Measurements from ENCODE around the gene IMPG1. TPM values are rescaled to one million over a fixed set of nuclear protein-coding genes. Genes with fewer than 3 reads are reported as not detected.

The IMPG1 gene
- total RNA-seq, 1 donor from 2014 or later = not detected

DNA sequence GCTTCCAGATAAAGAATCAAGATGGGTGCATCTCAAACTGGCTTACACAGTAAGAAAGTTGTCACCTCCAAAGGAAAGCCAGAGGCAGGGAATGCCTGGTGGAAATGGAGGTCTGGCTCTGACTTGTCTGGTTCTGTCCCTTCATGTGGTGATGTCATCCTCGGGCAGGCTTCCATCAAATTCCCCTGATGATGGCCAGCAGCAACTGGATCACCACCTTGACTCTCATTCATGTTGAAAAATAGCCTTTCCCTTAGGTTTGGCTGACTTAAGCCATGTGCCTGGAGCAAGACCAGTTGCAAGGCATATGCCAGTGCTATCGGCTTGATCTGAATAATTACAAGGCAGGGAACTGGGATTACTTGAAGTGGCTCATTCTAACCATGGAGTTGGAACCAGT lies 28.8 kb downstream of the IMPG1 start:
- Mint-ChIP-seq H3K4me1 (ENCODE audit: unreplicated experiment) (no peaks in the 10 kb centered on the region), H3K27ac (ENCODE audit: unreplicated experiment) (no peak overlapping the region), H3K4me3 (ENCODE audit: unreplicated experiment) (no peak overlapping the region), H3K9me3 (ENCODE audit: unreplicated experiment) (no peaks in the 10 kb centered on the region), H3K27me3 (ENCODE audit: unreplicated experiment) (no peaks in the 10 kb centered on the region), H3K36me3 (ENCODE audit: unreplicated experiment) (no peaks in the 10 kb centered on the region)
- TF ChIP-seq, protein P1, sequence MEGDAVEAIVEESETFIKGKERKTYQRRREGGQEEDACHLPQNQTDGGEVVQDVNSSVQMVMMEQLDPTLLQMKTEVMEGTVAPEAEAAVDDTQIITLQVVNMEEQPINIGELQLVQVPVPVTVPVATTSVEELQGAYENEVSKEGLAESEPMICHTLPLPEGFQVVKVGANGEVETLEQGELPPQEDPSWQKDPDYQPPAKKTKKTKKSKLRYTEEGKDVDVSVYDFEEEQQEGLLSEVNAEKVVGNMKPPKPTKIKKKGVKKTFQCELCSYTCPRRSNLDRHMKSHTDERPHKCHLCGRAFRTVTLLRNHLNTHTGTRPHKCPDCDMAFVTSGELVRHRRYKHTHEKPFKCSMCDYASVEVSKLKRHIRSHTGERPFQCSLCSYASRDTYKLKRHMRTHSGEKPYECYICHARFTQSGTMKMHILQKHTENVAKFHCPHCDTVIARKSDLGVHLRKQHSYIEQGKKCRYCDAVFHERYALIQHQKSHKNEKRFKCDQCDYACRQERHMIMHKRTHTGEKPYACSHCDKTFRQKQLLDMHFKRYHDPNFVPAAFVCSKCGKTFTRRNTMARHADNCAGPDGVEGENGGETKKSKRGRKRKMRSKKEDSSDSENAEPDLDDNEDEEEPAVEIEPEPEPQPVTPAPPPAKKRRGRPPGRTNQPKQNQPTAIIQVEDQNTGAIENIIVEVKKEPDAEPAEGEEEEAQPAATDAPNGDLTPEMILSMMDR (IDR thresholded peaks at IDR 0.05) = no peak
- no peak for DNase-seq (ENCODE audit: extremely low spot score, unreplicated experiment)

DNA sequence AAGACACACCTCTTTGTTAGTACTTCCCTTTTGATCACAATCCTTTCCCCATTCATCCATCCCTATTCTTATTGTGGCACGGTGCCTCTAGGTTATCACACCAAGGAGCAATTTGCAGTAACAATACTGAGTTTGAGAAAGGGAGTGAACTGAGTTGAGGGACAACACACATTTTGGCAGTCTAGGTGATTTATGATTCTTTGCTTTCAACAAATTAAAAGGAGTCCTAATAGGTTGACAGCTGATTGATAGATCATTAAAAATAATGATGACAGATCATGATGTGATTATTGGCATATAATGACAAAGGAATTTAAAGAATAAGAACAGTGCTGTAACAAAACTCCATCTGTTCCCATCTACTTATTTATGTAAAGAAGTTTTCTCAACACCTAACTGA lies 36.7 kb downstream of the IMPG1 start:
- no peaks in the 10 kb centered on the region for H3K9me3 Mint-ChIP-seq (ENCODE audit: unreplicated experiment)
- H3K36me3 Mint-ChIP-seq (ENCODE audit: unreplicated experiment) = no peaks in the 10 kb centered on the region
- TF ChIP-seq, protein P1 (IDR thresholded peaks at IDR 0.05) = no peak
- DNase-seq (ENCODE audit: extremely low spot score, unreplicated experiment) = no peak
- no peak overlapping the region for H3K27ac Mint-ChIP-seq (ENCODE audit: unreplicated experiment)
- H3K27me3 Mint-ChIP-seq (ENCODE audit: unreplicated experiment) = no peaks in the 10 kb centered on the region
- no peak overlapping the region for H3K4me3 Mint-ChIP-seq (ENCODE audit: unreplicated experiment)
- no peaks in the 10 kb centered on the region for H3K4me1 Mint-ChIP-seq (ENCODE audit: unreplicated experiment)

DNA sequence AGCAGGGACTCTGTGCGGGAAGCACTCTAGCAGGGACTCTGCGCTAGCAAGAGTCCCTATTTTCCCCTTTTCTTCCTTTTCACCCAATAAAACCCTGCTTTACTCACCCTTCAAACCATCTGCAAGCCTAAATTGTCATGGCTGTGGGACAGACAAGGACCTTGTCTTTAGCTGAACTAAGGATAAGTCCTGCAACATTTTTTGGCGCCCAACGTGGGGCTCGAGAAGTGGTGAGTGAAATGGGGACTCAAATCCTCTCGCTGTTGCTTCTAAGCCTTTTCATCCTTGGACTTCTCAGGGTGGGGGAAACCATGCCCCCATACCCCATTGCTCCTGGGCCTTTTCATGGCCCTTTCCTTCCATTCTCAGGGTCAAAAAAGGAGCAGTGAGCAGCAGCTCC lies 46.4 kb downstream of the IMPG1 start:
- TF ChIP-seq, protein P1 (IDR thresholded peaks at IDR 0.05) = no peak
- Mint-ChIP-seq H3K4me3 (ENCODE audit: unreplicated experiment) (no peak overlapping the region), H3K27ac (ENCODE audit: unreplicated experiment) (no peak overlapping the region), H3K9me3 (ENCODE audit: unreplicated experiment) (peaks cover 40% of the 10 kb centered on the region), H3K27me3 (ENCODE audit: unreplicated experiment) (no peaks in the 10 kb centered on the region), H3K4me1 (ENCODE audit: unreplicated experiment) (no peaks in the 10 kb centered on the region), H3K36me3 (ENCODE audit: unreplicated experiment) (peaks cover 4% of the 10 kb centered on the region)
- DNase-seq (ENCODE audit: extremely low spot score, unreplicated experiment) = no peak

DNA sequence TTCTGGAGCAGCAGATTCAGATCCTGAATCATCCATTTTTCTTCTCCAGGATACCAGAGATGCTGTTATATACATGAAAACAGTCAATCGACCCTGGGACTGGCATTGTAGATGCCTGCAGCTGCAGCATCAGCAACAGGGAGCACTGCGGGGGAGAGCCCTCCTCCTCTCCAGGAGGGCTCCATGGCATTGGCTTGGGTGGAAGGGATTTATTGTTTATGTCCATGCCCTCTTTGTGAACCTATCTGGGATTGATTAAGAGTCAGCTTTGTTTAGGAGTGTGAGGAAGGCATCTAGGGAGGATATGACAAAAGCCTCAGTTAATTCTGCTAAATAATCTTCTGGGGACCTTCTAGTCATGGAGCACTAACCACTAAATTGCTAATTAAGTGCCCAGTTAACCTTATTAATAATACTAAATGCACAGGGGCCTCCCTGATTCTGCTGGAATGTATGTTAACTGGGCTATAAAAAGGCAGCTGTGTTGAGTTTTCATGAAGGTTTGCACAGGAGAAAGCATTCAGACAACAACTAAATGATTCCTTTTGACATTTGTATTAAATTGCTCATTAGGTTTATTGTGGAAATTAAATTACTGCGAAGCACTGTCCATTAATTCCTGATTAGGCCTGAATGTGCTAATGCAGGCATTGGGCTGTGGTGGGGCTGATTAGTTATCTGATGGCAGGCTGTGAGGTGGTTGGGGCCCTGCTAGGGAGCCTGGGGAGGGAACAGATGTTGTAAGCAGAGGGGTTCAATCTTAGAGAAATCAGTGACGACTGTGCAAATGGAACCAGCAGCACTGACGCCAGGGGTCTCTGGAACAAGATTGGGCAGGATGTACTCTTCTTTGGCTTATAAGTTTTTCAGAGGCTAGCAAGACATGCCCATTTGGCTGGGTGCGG lies 57.6 kb downstream of the IMPG1 start:
- H3K27ac Mint-ChIP-seq (ENCODE audit: unreplicated experiment) = no peak overlapping the region
- no peak for DNase-seq (ENCODE audit: extremely low spot score, unreplicated experiment)

DNA sequence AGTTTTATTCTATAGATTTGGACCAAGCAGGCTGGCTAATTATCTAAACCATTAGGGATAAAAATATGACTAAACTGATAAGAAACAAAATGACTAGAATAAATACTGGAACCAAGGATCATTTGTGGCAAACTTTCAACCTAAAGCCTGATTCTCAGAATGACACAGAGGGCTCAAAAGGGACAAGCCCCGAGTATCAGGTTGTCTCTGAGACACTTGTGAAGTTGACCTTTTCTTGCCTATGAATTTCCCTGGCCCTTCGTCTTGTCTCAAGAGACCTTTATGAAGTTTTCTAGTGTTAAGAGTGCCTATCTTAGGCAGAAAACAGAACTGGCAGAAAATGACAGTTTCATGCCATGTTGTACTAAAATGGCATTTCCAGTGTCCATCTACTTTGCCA lies 68.3 kb downstream of the IMPG1 start:
- Mint-ChIP-seq H3K27ac (ENCODE audit: unreplicated experiment) (no peak overlapping the region), H3K4me1 (ENCODE audit: unreplicated experiment) (no peaks in the 10 kb centered on the region), H3K27me3 (ENCODE audit: unreplicated experiment) (no peaks in the 10 kb centered on the region), H3K4me3 (ENCODE audit: unreplicated experiment) (no peak overlapping the region), H3K9me3 (ENCODE audit: unreplicated experiment) (no peaks in the 10 kb centered on the region), H3K36me3 (ENCODE audit: unreplicated experiment) (no peaks in the 10 kb centered on the region)
- TF ChIP-seq, protein P1 (IDR thresholded peaks at IDR 0.05) = no peak
- DNase-seq (ENCODE audit: extremely low spot score, unreplicated experiment) = no peak

More for the DNA sequence above, 57.6 kb downstream of the IMPG1 start:
- Mint-ChIP-seq H3K4me3 (ENCODE audit: unreplicated experiment) (no peak overlapping the region), H3K36me3 (ENCODE audit: unreplicated experiment) (no peaks in the 10 kb centered on the region), H3K27me3 (ENCODE audit: unreplicated experiment) (no peaks in the 10 kb centered on the region), H3K4me1 (ENCODE audit: unreplicated experiment) (no peaks in the 10 kb centered on the region), H3K9me3 (ENCODE audit: unreplicated experiment) (peaks cover 11% of the 10 kb centered on the region)
- TF ChIP-seq, protein P1 (IDR thresholded peaks at IDR 0.05) = no peak
